Medulla oblongata (tissue), 1 donor: ENCODE data around the gene CCNDBP1.
"Not testable (repeated sequence)": the region's sequence is repeated elsewhere in the genome, so short reads cannot be mapped to it uniquely, and the experiment has no call there.

Experiments
- DNase-seq: peaks from one replicate; pipeline ENCODE4 v3.0.0-alpha.2; 2015; ENCODE audit errors: extremely low spot score

CCNDBP1 gene

GRCh38 chr15:43193710-43194109, 8.5 kb downstream of the CCNDBP1 start:
- DNase-seq, result no peak

- DNase-seq, result no peak
Observed at GRCh38 chr15:43194795-43195194, 9.6 kb downstream of the CCNDBP1 start.

GRCh38 chr15:43196760-43197548, 11.8 kb downstream of the CCNDBP1 start:
- no peak for DNase-seq

GRCh38 chr15:43197773-43198172, 12.6 kb downstream of the CCNDBP1 start:
- not testable (repeated sequence) for DNase-seq

- not testable (repeated sequence) for DNase-seq
Observed at GRCh38 chr15:43198556-43198955, 13.4 kb downstream of the CCNDBP1 start.

- no peak for DNase-seq
Observed at GRCh38 chr15:43198992-43199391, 13.8 kb downstream of the CCNDBP1 start.

GRCh38 chr15:43199945-43200488, 14.8 kb downstream of the CCNDBP1 start:
- no peak for DNase-seq

- peak; percentile 24 for DNase-seq
Observed at GRCh38 chr15:43204016-43204901, 19.1 kb downstream of the CCNDBP1 start.

GRCh38 chr15:43206054-43206453, 20.9 kb downstream of the CCNDBP1 start:
- DNase-seq, result no peak

GRCh38 chr15:43207024-43207423, 21.8 kb downstream of the CCNDBP1 start:
- DNase-seq, result no peak

GRCh38 chr15:43208052-43209002, 23.1 kb downstream of the CCNDBP1 start:
- DNase-seq, result no peak

GRCh38 chr15:43209059-43209824, 24.0 kb downstream of the CCNDBP1 start:
- DNase-seq, result no peak

GRCh38 chr15:43210172-43210745, 25.1 kb downstream of the CCNDBP1 start:
- DNase-seq, result no peak

- no peak for DNase-seq
Observed at GRCh38 chr15:43210807-43211206, 25.6 kb downstream of the CCNDBP1 start.

- no peak for DNase-seq
Observed at GRCh38 chr15:43211224-43211735, 26.1 kb downstream of the CCNDBP1 start.

GRCh38 chr15:43212299-43212698, 27.1 kb downstream of the CCNDBP1 start:
- no peak for DNase-seq

- no peak for DNase-seq
Observed at GRCh38 chr15:43212951-43213350, 27.7 kb downstream of the CCNDBP1 start.

GRCh38 chr15:43213466-43213865, 28.3 kb downstream of the CCNDBP1 start:
- DNase-seq, result no peak

- DNase-seq, result no peak
Observed at GRCh38 chr15:43214169-43214568, 29.0 kb downstream of the CCNDBP1 start.
